Measurements from ENCODE around the gene RPL13A.
A peak's percentile ranks its signal among the peaks of the same experiment; 100 is the strongest.
"Not testable (repeated sequence)": the region's sequence is repeated elsewhere in the genome, so short reads cannot be mapped to it uniquely, and the experiment has no call there.

Gene RPL13A

GRCh38 chr19:49487277-49488045 lies at the start of gene RPL13A:
Gene RPL13A (plus strand): TSS chr19:49487608. CDS start chr19:49487630, 22 bp downstream.
- peak; percentile 100 for DNase-seq

- DNase-seq, result no peak
Measured at GRCh38 chr19:49438261-49438660, 49.1 kb upstream of the RPL13A start.

- no peak for DNase-seq
Measured at GRCh38 chr19:49439836-49440235, 47.6 kb upstream of the RPL13A start.

- no peak for DNase-seq
Measured at GRCh38 chr19:49440439-49441209, 46.8 kb upstream of the RPL13A start.

GRCh38 chr19:49441210-49441959 lies 46.0 kb upstream of the RPL13A start, which contains the start of gene SLC17A7:
Gene SLC17A7 (minus strand): TSS chr19:49441527. CDS start chr19:49441379, 148 bp downstream.
- peak; percentile 60 for DNase-seq

- no peak for DNase-seq
Measured at GRCh38 chr19:49441960-49442350, 45.5 kb upstream of the RPL13A start.

GRCh38 chr19:49442354-49442753 lies 45.1 kb upstream of the RPL13A start:
- DNase-seq, result peak; percentile 47

GRCh38 chr19:49442771-49443365 lies 44.5 kb upstream of the RPL13A start:
- DNase-seq, result peak; percentile 81

GRCh38 chr19:49443366-49444099 lies 43.9 kb upstream of the RPL13A start:
- peak; percentile 95 for DNase-seq

GRCh38 chr19:49444100-49444700 lies 43.2 kb upstream of the RPL13A start:
- not testable (repeated sequence) for DNase-seq

GRCh38 chr19:49445997-49446396 lies 41.4 kb upstream of the RPL13A start:
- DNase-seq, result no peak

GRCh38 chr19:49447485-49448431 lies 39.6 kb upstream of the RPL13A start:
- peak; percentile 62 for DNase-seq

- no peak for DNase-seq
Measured at GRCh38 chr19:49448432-49448786, 39.0 kb upstream of the RPL13A start.

GRCh38 chr19:49450405-49450804 lies 37.0 kb upstream of the RPL13A start:
- DNase-seq, result no peak

GRCh38 chr19:49451430-49452181 lies 35.8 kb upstream of the RPL13A start, which contains the start of gene PIH1D1:
Gene PIH1D1 (minus strand): TSS chr19:49451814. CDS start chr19:49451574, 240 bp downstream.
- DNase-seq, result peak; percentile 97

GRCh38 chr19:49453013-49453756 lies 34.2 kb upstream of the RPL13A start, which contains the start of gene ALDH16A1:
Gene ALDH16A1 (plus strand): TSS chr19:49453225. CDS start chr19:49453332, 107 bp downstream.
- DNase-seq, result peak; percentile 98

- peak; percentile 23 for DNase-seq
Measured at GRCh38 chr19:49453757-49454240, 33.6 kb upstream of the RPL13A start.

- DNase-seq, result no peak
Measured at GRCh38 chr19:49455773-49456172, 31.6 kb upstream of the RPL13A start.

- no peak for DNase-seq
Measured at GRCh38 chr19:49456326-49456725, 31.1 kb upstream of the RPL13A start.

Measured in stimulated activated CD4-positive, alpha-beta T cell treated with anti-CD3 and anti-CD28 coated beads, Interleukin-15, amount 100 ng/mL, for 24 hours (primary cell).